GM06990 (cell line): ENCODE data around the gene DPH3.

Experiments used
- DNase-seq: peaks from one replicate; pipeline ENCODE4 v3.0.0-alpha.2; 2011; ENCODE audit not compliant: insufficient read length; ENCODE audit errors: extremely low read depth
- H3K27me3 ChIP-seq: replicated peaks from 2 replicates; pipeline ENCODE4 v1.6.0; 2011; ENCODE audit warnings: low read length; ENCODE audit not compliant: control insufficient read depth, insufficient read depth
- H3K36me3 ChIP-seq: 2 replicates; pipeline ENCODE4 v1.5.1; 2011; ENCODE audit warnings: low read length; ENCODE audit not compliant: control insufficient read depth, insufficient read depth
- H3K4me3 ChIP-seq: replicated peaks from 2 replicates; pipeline ENCODE4 v1.5.1; 2011; ENCODE audit warnings: low read depth, mild to moderate bottlenecking, control low read depth, low read length
- TF ChIP-seq, protein P1 (sequence below): IDR thresholded peaks from 2 replicates; pipeline ENCODE4 v1.5.1; 2011; ENCODE audit warnings: low read length, control low read depth, mild to moderate bottlenecking, inconsistent platforms; ENCODE audit not compliant: insufficient read depth, poor library complexity, severe bottlenecking

Gene DPH3

GRCh38 chr3:16214366-16214765 is 50.4 kb downstream of the DPH3 start:
- no peak overlapping the region for H3K4me3 ChIP-seq
- no peaks in the 10 kb centered on the region for H3K36me3 ChIP-seq
- TF ChIP-seq, protein P1, sequence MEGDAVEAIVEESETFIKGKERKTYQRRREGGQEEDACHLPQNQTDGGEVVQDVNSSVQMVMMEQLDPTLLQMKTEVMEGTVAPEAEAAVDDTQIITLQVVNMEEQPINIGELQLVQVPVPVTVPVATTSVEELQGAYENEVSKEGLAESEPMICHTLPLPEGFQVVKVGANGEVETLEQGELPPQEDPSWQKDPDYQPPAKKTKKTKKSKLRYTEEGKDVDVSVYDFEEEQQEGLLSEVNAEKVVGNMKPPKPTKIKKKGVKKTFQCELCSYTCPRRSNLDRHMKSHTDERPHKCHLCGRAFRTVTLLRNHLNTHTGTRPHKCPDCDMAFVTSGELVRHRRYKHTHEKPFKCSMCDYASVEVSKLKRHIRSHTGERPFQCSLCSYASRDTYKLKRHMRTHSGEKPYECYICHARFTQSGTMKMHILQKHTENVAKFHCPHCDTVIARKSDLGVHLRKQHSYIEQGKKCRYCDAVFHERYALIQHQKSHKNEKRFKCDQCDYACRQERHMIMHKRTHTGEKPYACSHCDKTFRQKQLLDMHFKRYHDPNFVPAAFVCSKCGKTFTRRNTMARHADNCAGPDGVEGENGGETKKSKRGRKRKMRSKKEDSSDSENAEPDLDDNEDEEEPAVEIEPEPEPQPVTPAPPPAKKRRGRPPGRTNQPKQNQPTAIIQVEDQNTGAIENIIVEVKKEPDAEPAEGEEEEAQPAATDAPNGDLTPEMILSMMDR: no peak
- peaks cover 1% of the 10 kb centered on the region; the same call in 1 of the 2 replicates for H3K27me3 ChIP-seq
- DNase-seq: no peak

DNA sequence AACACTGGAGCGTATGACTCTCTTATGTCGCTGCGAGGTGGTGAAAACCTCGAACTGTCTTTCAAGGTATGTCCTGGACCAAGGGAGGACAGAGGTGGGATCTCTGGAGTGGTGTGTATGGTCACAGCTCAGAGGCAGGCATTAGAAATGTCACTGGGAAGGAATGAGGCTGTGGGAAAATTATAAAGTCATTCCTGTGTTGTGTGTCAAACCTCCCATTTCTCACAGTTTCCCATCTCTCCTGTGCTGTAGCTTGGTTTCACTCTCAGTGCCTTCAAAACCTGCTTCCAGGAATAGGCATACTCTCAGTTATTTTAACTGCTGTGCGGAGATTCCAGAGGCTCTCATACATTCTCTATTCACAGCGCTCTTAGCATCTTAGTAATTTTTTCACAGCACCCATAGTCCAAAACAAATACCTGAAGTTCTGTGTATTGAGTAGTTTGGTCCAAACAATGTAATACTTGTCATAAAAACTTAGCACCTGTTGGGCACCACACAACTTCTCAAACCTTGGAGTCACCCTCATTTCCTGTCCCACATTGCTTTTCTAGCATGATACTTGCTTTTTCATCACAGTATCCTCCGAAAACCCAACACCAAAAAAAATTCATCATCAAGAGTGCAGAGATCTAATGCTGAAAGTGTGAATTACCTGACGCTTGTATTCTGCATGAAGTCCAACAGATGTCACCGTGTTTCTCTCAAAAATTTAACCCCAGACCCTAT is 53.4 kb downstream of the DPH3 start:
- no peaks in the 10 kb centered on the region for H3K36me3 ChIP-seq
- H3K27me3 ChIP-seq: 0 out of 2 replicates have a peak, but pooled peaks cover 1% of the 10 kb centered on the region
- H3K4me3 ChIP-seq: no peak overlapping the region
- TF ChIP-seq, protein P1: no peak
- no peak for DNase-seq
